GM12891 (cell line): ENCODE measurements around the gene COL7A1.

Experiments
- DNase-seq: peaks from one replicate; pipeline ENCODE4 v3.0.0; 2011; ENCODE audit warnings: low spot score; ENCODE audit not compliant: insufficient read length
- FAIRE-seq: peaks from 2 replicates; lab custom pipeline; 2011; peaks lifted over from hg19 to GRCh38; lab: Jason Lieb, UNC
- PAX5 ChIP-seq: IDR thresholded peaks from 2 replicates; pipeline ENCODE4 v1.6.1; 2011; ENCODE audit warnings: low read length, moderate library complexity, mild to moderate bottlenecking; ENCODE audit not compliant: insufficient read depth, severe bottlenecking
- POLR2A ChIP-seq: IDR thresholded peaks from 2 replicates; pipeline ENCODE4 v1.6.1; 2011; ENCODE audit warnings: low read depth, low read length, control low read depth
- POLR2AphosphoS5 ChIP-seq: IDR thresholded peaks from 2 replicates; pipeline ENCODE4 v1.6.1; 2011; ENCODE audit warnings: low read depth, low read length, control low read depth
- POU2F2 ChIP-seq: IDR thresholded peaks from 2 replicates; pipeline ENCODE4 v1.6.1; 2011; ENCODE audit warnings: low read depth, mild to moderate bottlenecking, control low read depth, low read length, moderate library complexity
- SPI1 ChIP-seq: IDR thresholded peaks from 2 replicates; pipeline ENCODE4 v1.6.1; 2011; ENCODE audit warnings: low read depth, low read length, control low read depth
- TAF1 ChIP-seq: IDR thresholded peaks from 2 replicates; pipeline ENCODE4 v1.6.1; 2011; ENCODE audit warnings: low read depth, low read length, control low read depth

The COL7A1 gene

GRCh38 chr3:48591886-48592518 is 3.1 kb downstream of the COL7A1 start:
- no peak for DNase-seq
- FAIRE-seq = no peak
- TF ChIP-seq POU2F2 = no peak
- no peak for TF ChIP-seq PAX5
- TF ChIP-seq TAF1 = no peak
- no peak for TF ChIP-seq POLR2AphosphoS5
- TF ChIP-seq POLR2A = no peak
- no peak for TF ChIP-seq SPI1

DNA sequence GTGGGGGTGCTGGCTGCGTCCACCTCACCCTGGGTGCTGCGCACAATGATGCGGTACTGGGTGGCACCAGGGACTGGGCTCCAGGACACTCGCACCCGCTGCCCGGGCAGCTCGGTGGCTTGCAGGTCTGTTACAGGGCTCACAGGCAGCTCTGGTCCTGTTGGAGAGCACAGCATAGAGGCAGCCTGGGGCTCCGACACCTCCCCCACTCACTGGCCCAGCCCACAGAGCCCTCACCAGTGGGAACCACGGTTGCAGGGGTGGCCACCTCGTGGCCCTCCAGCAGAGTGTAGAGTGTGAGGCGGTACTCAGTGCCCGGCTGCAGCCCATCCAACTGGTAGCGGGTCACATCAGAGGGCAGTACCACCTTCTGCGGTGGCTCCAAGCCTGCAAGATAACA is 3.7 kb downstream of the COL7A1 start:
- DNase-seq (no peak), FAIRE-seq (no peak)
- TF ChIP-seq SPI1 = no peak
- TF ChIP-seq POU2F2 = no peak
- no peak for TF ChIP-seq POLR2AphosphoS5
- no peak for TF ChIP-seq POLR2A
- no peak for TF ChIP-seq PAX5
- no peak for TF ChIP-seq TAF1

DNA sequence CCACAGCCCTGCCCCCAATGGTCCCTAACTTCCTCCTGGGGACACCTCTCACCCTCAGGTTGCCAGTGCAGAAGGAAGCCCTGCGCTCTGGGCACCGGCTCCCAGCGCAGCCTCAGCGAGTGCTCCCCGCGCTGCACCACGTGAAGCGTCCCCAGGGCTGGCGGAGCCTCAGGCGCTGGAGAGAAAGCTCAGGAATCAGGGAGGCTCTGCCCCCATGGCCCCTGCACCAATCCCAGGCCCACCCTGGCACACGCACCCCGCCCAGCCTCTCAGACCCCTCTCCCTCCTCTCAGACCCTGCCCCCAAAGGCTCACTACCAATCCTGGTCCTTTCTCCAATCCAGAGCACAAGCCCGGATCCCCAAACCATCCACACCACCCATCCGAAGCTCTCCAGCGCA is 6.9 kb downstream of the COL7A1 start:
- no peak for FAIRE-seq
- no peak for DNase-seq
- TF ChIP-seq TAF1 (no peak), POLR2AphosphoS5 (no peak), PAX5 (no peak), SPI1 (no peak), POLR2A (no peak), POU2F2 (no peak)

DNA sequence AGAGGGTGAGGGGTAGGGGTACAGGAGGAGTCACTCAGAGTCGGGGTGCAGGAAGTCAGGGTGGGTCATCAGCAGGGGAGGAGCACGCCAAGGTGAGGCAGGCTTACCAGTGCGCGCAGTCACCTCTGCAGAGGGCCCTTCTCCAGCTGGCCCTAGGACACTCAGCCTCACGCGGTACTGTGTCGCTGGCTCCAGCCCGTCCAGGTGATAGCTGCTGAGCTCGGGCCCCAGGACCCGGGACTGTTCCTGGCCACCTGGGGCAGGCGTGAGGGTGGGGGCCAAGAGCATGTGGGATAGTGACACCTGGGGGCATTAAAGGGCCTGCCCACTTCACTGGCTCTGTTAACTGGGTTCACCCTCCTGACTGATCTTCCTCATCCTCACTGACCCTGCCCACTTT is 7.4 kb downstream of the COL7A1 start:
- TF ChIP-seq PAX5 (no peak), POU2F2 (no peak), TAF1 (no peak), POLR2A (no peak), POLR2AphosphoS5 (no peak), SPI1 (no peak)
- DNase-seq (no peak), FAIRE-seq (no peak)

DNA sequence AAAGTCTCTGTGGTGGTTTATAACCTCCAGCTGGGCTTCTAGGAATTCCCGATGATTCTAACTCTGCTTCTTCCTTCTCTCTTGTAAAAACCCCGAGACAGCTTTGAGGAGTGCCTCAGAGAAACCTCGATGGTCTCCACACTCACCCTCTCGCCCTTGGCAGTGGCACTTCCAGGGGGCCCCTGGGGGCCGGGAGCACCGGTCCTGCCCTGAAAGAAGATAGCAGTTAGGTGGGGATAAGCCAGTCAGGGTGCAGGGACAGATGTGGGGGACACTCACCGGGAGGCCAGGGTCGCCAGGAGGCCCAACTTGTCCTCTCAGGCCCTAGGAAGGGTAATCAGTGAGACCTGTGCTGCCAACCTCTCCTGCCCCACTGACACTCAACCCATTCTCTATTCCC is 9.7 kb downstream of the COL7A1 start:
- no peak for TF ChIP-seq SPI1
- TF ChIP-seq TAF1 = no peak
- no peak for TF ChIP-seq POU2F2
- no peak for TF ChIP-seq POLR2AphosphoS5
- no peak for TF ChIP-seq POLR2A
- TF ChIP-seq PAX5 = no peak
- FAIRE-seq = no peak
- DNase-seq = no peak

DNA sequence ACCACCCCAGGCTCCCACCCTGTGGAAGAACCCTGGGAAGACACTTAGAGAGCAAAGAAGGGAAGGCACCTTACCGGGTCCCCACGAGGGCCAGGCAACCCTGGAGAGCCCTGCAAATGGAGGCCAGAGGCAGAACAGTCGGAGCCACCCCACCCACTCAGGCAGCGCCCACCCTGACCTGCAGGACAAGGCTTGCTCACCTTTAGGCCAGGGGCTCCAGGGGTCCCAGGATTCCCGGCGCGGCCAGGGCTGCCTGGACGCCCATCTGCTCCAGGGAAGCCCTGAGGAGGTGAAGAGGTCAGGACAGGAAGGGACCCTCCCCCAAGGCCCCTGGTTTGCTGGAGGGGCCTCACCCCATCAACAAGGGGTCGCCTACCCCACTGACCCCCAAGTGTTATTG is 10.3 kb downstream of the COL7A1 start:
- FAIRE-seq (no peak), DNase-seq (no peak)
- TF ChIP-seq POLR2AphosphoS5 (no peak), POLR2A (no peak), PAX5 (no peak), SPI1 (no peak), POU2F2 (no peak), TAF1 (no peak)

- FAIRE-seq (no peak), DNase-seq (no peak)
- no peak for TF ChIP-seq POLR2A
- TF ChIP-seq SPI1 = no peak
- TF ChIP-seq PAX5 = no peak
- no peak for TF ChIP-seq POLR2AphosphoS5
- no peak for TF ChIP-seq POU2F2
- TF ChIP-seq TAF1 = no peak
Measured at GRCh38 chr3:48581621-48582481, 13.3 kb downstream of the COL7A1 start.

DNA sequence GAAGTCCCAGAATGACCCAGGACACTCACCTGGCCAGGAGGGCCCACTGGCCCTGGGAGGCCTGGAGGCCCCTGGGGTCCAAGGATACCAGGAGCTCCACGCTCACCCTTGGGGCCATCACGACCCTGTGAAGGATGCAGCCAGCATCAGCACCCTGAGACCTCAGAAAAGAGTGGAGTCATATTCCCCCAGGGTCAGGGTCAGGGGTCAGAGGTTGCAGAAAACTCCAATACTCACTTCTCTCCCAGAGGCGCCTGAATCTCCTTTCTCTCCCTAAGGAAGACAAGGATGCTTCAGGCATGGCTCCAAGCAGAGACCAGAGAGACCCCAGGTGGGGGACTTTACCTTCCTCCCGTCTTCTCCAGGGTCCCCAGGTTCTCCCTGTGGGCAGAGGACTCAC is 18.5 kb downstream of the COL7A1 start:
- no peak for DNase-seq
- FAIRE-seq = no peak
- TF ChIP-seq POLR2AphosphoS5 (no peak), PAX5 (no peak), POLR2A (no peak), TAF1 (no peak), POU2F2 (no peak), SPI1 (no peak)

- DNase-seq (no peak), FAIRE-seq (no peak)
- no peak for TF ChIP-seq POLR2A
- no peak for TF ChIP-seq TAF1
- no peak for TF ChIP-seq PAX5
- TF ChIP-seq SPI1 = no peak
- no peak for TF ChIP-seq POU2F2
- TF ChIP-seq POLR2AphosphoS5 = no peak
Measured at GRCh38 chr3:48575366-48575765, 19.8 kb downstream of the COL7A1 start.
